Loucy (cell line): Measurements from ENCODE around the gene IQSEC1.

Experiments
- EZH2phosphoT487 ChIP-seq: fragments of 200-600 bp; IDR thresholded peaks from 2 replicates; pipeline ENCODE4 v1.6.1; 2018; ENCODE audit warnings: antibody characterized with exemption, mild to moderate bottlenecking, moderate library complexity, borderline replicate concordance
- TF ChIP-seq, protein P1 (sequence below): fragments of 200-600 bp; sonication (generic); conservative IDR thresholded peaks from 2 replicates; pipeline ENCODE4 v1.5.1; 2014; ENCODE audit warnings: mild to moderate bottlenecking, antibody characterized with exemption, low read length

GRCh38 chr3:13115576-13115910, 42.3 kb upstream of the IQSEC1 start:
- TF ChIP-seq, protein P1, sequence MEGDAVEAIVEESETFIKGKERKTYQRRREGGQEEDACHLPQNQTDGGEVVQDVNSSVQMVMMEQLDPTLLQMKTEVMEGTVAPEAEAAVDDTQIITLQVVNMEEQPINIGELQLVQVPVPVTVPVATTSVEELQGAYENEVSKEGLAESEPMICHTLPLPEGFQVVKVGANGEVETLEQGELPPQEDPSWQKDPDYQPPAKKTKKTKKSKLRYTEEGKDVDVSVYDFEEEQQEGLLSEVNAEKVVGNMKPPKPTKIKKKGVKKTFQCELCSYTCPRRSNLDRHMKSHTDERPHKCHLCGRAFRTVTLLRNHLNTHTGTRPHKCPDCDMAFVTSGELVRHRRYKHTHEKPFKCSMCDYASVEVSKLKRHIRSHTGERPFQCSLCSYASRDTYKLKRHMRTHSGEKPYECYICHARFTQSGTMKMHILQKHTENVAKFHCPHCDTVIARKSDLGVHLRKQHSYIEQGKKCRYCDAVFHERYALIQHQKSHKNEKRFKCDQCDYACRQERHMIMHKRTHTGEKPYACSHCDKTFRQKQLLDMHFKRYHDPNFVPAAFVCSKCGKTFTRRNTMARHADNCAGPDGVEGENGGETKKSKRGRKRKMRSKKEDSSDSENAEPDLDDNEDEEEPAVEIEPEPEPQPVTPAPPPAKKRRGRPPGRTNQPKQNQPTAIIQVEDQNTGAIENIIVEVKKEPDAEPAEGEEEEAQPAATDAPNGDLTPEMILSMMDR = no peak
- no peak for TF ChIP-seq EZH2phosphoT487
